ENCODE data around the gene SHC4.
A peak's percentile ranks its signal among the peaks of the same experiment; 100 is the strongest.
"Not testable (repeated sequence)": the region's sequence is repeated elsewhere in the genome, so short reads cannot be mapped to it uniquely, and the experiment has no call there.

SHC4 gene

GRCh38 chr15:48862705-48863104, 101.0 kb downstream of the SHC4 start:
- no peak overlapping the region for H3K4me3 ChIP-seq (ENCODE audit: control insufficient read depth, low read depth, low read length)
- DNase-seq (ENCODE audit: low read depth) = no peak
- TF ChIP-seq CTCF (conservative IDR thresholded peaks at IDR 0.05; ENCODE audit: control insufficient read depth, insufficient read depth, low read depth, low read length) = no peak

- peak; percentile 95 for TF ChIP-seq CTCF (conservative IDR thresholded peaks at IDR 0.05; ENCODE audit: control insufficient read depth, insufficient read depth, low read depth, low read length)
Measured at GRCh38 chr15:48861813-48862431, 101.8 kb downstream of the SHC4 start.

GRCh38 chr15:48859426-48859825, 104.3 kb downstream of the SHC4 start:
- DNase-seq (ENCODE audit: low read depth) = no peak
- no peak for TF ChIP-seq CTCF (conservative IDR thresholded peaks at IDR 0.05; ENCODE audit: control insufficient read depth, insufficient read depth, low read depth, low read length)
- H3K4me3 ChIP-seq (ENCODE audit: control insufficient read depth, low read depth, low read length) = no peak overlapping the region

More at GRCh38 chr15:48861813-48862431, 101.8 kb downstream of the SHC4 start:
- peak; percentile 85 for DNase-seq (ENCODE audit: low read depth)
- H3K4me3 ChIP-seq (ENCODE audit: control insufficient read depth, low read depth, low read length) = no peak overlapping the region

- no peak overlapping the region for H3K4me3 ChIP-seq (ENCODE audit: control insufficient read depth, low read depth, low read length)
- DNase-seq (ENCODE audit: low read depth) = peak; percentile 72
- no peak for TF ChIP-seq CTCF (conservative IDR thresholded peaks at IDR 0.05; ENCODE audit: control insufficient read depth, insufficient read depth, low read depth, low read length)
Measured at GRCh38 chr15:48858401-48858800, 105.3 kb downstream of the SHC4 start.

GRCh38 chr15:48856942-48857341, 106.8 kb downstream of the SHC4 start:
- no peak for DNase-seq (ENCODE audit: low read depth)
- TF ChIP-seq CTCF (conservative IDR thresholded peaks at IDR 0.05; ENCODE audit: control insufficient read depth, insufficient read depth, low read depth, low read length) = no peak
- no peak overlapping the region for H3K4me3 ChIP-seq (ENCODE audit: control insufficient read depth, low read depth, low read length)

- peak; percentile 73 for TF ChIP-seq CTCF (conservative IDR thresholded peaks at IDR 0.05; ENCODE audit: control insufficient read depth, insufficient read depth, low read depth, low read length)
- peak; percentile 68 for DNase-seq (ENCODE audit: low read depth)
- no peak overlapping the region for H3K4me3 ChIP-seq (ENCODE audit: control insufficient read depth, low read depth, low read length)
Measured at GRCh38 chr15:48855501-48856440, 107.9 kb downstream of the SHC4 start.

- H3K4me3 ChIP-seq (ENCODE audit: control insufficient read depth, low read depth, low read length); DNase-seq (ENCODE audit: low read depth): not testable (repeated sequence)
Measured at GRCh38 chr15:48854434-48854833, 109.3 kb downstream of the SHC4 start.
